Measurements from ENCODE around the gene COQ8A.
A peak's percentile ranks its signal among the peaks of the same experiment; 100 is the strongest.

COQ8A gene

GRCh38 chr1:226973371-226973897 is 33.3 kb downstream of the COQ8A start:
- H3K27ac ChIP-seq, result peak overlapping the region; percentile 61
- CTCF ChIA-PET, result interaction anchor here (0.6 kb wide), 2 partner anchors 425 to 735 kb away, joined by 3 to 5 read pairs; partner anchors contain the start of gene STUM
- no peak for TF ChIP-seq CTCF (conservative IDR thresholded peaks at IDR 0.05; ENCODE audit: low read depth)
- POLR2A ChIA-PET (ENCODE audit: low non-redundant PET), result no interaction called here
- DNase-seq (ENCODE audit: low spot score), result no peak

- TF ChIP-seq CTCF (conservative IDR thresholded peaks at IDR 0.05; ENCODE audit: low read depth), result no peak
- ChIA-PET CTCF (interaction anchor here (0.6 to 1.4 kb wide), 2 partner anchors 10 to 425 kb away, joined by 3 to 4 read pairs; partner anchors contain the start of gene STUM), POLR2A (ENCODE audit: low non-redundant PET) (interaction anchor here (0.6 kb wide), 1 partner anchor 35 kb away, joined by 3 read pairs; no protein-coding TSS in a partner anchor)
- peak; percentile 47 for DNase-seq (ENCODE audit: low spot score)
- H3K27ac ChIP-seq, result peak overlapping the region; percentile 61
Measured at GRCh38 chr1:226973898-226974543, 33.9 kb downstream of the COQ8A start.

GRCh38 chr1:226974544-226975258 is 34.6 kb downstream of the COQ8A start:
- CTCF ChIA-PET, result interaction anchor here (0.5 to 1.4 kb wide), 3 partner anchors 10 to 339 kb away, joined by 3 to 4 read pairs (median 3); no protein-coding TSS in a partner anchor
- POLR2A ChIA-PET (ENCODE audit: low non-redundant PET), result interaction anchor here (0.5 to 0.6 kb wide), 2 partner anchors 35 to 45 kb away, joined by 3 read pairs; no protein-coding TSS in a partner anchor
- no peak for DNase-seq (ENCODE audit: low spot score)
- TF ChIP-seq CTCF (conservative IDR thresholded peaks at IDR 0.05; ENCODE audit: low read depth), result no peak
- H3K27ac ChIP-seq, result peak overlapping the region; percentile 61

- no peak for DNase-seq (ENCODE audit: low spot score)
- no peak overlapping the region; the same call in 1 of the 2 replicates for H3K27ac ChIP-seq
- POLR2A ChIA-PET (ENCODE audit: low non-redundant PET), result no interaction called here
- TF ChIP-seq CTCF (conservative IDR thresholded peaks at IDR 0.05; ENCODE audit: low read depth), result no peak
- CTCF ChIA-PET, result interaction anchor here (0.6 to 1.4 kb wide), 3 partner anchors 9 to 160 kb away, joined by 3 to 4 read pairs (median 3); no protein-coding TSS in a partner anchor
Measured at GRCh38 chr1:226975259-226976250, 35.5 kb downstream of the COQ8A start.

GRCh38 chr1:226976276-226976977 is 36.3 kb downstream of the COQ8A start:
- H3K27ac ChIP-seq, result no peak overlapping the region
- TF ChIP-seq CTCF (conservative IDR thresholded peaks at IDR 0.05; ENCODE audit: low read depth), result no peak
- CTCF ChIA-PET, result interaction anchor here (0.5 kb wide), 1 partner anchor 1384 kb away, joined by 3 read pairs; no protein-coding TSS in a partner anchor
- POLR2A ChIA-PET (ENCODE audit: low non-redundant PET), result no interaction called here
- DNase-seq (ENCODE audit: low spot score), result no peak

Data from RWPE1 (cell line).